H1 (cell line): Measurements from ENCODE around the gene ZFAND3. TPM values are rescaled to one million over a fixed set of nuclear protein-coding genes. Genes with fewer than 3 reads are reported as not detected.

ENCODE experiments used
- CTCF ChIA-PET: fragments of 300-600 bp; sonication (Branson Sonifier 250); formaldehyde crosslinking; loops from one replicate; lab custom pipeline; 2021; ENCODE audit not compliant: partially characterized antibody; lab: Charles Lee
- POLR2A ChIA-PET: fragments of 300-600 bp; sonication (Branson Sonifier 250); formaldehyde crosslinking; loops from one replicate; lab custom pipeline; 2021; ENCODE audit warnings: inconsistent platforms; ENCODE audit not compliant: partially characterized antibody; lab: Charles Lee
- DNase-seq, 2 experiments: peaks; one replicate each; pipeline versions ENCODE4 v3.0.0 to v3.0.0-alpha.2; 2010 to 2022; ENCODE audit warnings: low spot score in 2 of 2, low read depth in 1 of 2, mixed read lengths in 1 of 2
- FAIRE-seq: peaks from 2 replicates; lab custom pipeline; 2011; peaks lifted over from hg19 to GRCh38; lab: Jason Lieb, UNC
- H2AFZ ChIP-seq: 2 replicates; pipeline ENCODE4 v1.8.1; 2012; ENCODE audit warnings: low read length, inconsistent platforms
- H2AK5ac ChIP-seq: 2 replicates; pipeline ENCODE4 v1.6.1; 2013; ENCODE audit warnings: low read depth, low read length
- H2BK120ac ChIP-seq: replicated peaks from 2 replicates; pipeline ENCODE3; 2013; ENCODE audit warnings: low read depth, low read length, inconsistent platforms
- H2BK12ac ChIP-seq: 2 replicates; pipeline ENCODE4 v1.6.1; 2013; ENCODE audit warnings: low read depth, low read length
- H2BK15ac ChIP-seq: 2 replicates; pipeline ENCODE4 v1.6.1; 2013; ENCODE audit warnings: low read length
- H2BK20ac ChIP-seq: 2 replicates; pipeline ENCODE4 v1.6.1; 2013; ENCODE audit warnings: low read length
- H2BK5ac ChIP-seq: 2 replicates; pipeline ENCODE4 v1.6.1; 2013; ENCODE audit warnings: low read depth, low read length
- H3K14ac ChIP-seq: 2 replicates; pipeline ENCODE4 v1.6.1; 2013; ENCODE audit warnings: inconsistent platforms; ENCODE audit not compliant: insufficient read length
- H3K18ac ChIP-seq: 2 replicates; pipeline ENCODE4 v1.6.1; 2013; ENCODE audit warnings: low read length; ENCODE audit errors: extremely low read depth
- H3K23ac ChIP-seq: 2 replicates; pipeline ENCODE4 v1.6.1; 2013; ENCODE audit warnings: inconsistent platforms; ENCODE audit not compliant: insufficient read length
- H3K23me2 ChIP-seq: 2 replicates; pipeline ENCODE4 v1.6.1; 2013; ENCODE audit warnings: low read depth, low read length
- H3K27ac ChIP-seq: 2 replicates; pipeline ENCODE4 v1.6.1; 2011; ENCODE audit warnings: low read depth, low read length, inconsistent platforms
- H3K27me3 ChIP-seq, 4 experiments: replicated peaks in 1 of 4; 1 replicate in 1 of 4; 2 replicates in 3 of 4; pipeline versions ENCODE4 v1.6.1 to v1.8.1; 2011 to 2013; ENCODE audit warnings: low read length in 3 of 4, mild to moderate bottlenecking in 3 of 4, inconsistent platforms in 2 of 4, mixed read lengths in 2 of 4, moderate library complexity in 1 of 4; ENCODE audit not compliant: control insufficient read depth in 3 of 4, insufficient read depth in 3 of 4; ENCODE audit errors: extremely low read depth in 1 of 4
- H3K36me3 ChIP-seq, 4 experiments: 2 replicates each; pipeline versions ENCODE4 v1.6.1 to v1.8.1; 2011 to 2013; ENCODE audit warnings: mild to moderate bottlenecking in 4 of 4, low read length in 3 of 4, moderate library complexity in 2 of 4, control low read depth in 1 of 4, inconsistent platforms in 1 of 4; ENCODE audit not compliant: insufficient read depth in 4 of 4, control insufficient read depth in 2 of 4
- H3K4ac ChIP-seq: replicated peaks from 2 replicates; pipeline ENCODE3; 2013; ENCODE audit warnings: low read length, low read depth, mixed read lengths, inconsistent platforms; ENCODE audit not compliant: insufficient read length
- H3K4me1 ChIP-seq, 4 experiments: replicated peaks in 1 of 4; 1 replicate in 1 of 4; 2 replicates in 3 of 4; pipeline versions ENCODE4 v1.6.1 to v1.8.1; 2011 to 2013; ENCODE audit warnings: low read length in 3 of 4, inconsistent platforms in 2 of 4, mixed read lengths in 1 of 4; ENCODE audit not compliant: insufficient read depth in 4 of 4, control insufficient read depth in 3 of 4
- H3K4me2 ChIP-seq, 2 experiments: 2 replicates each; pipeline versions ENCODE4 v1.6.1 to v1.8.1; 2011 to 2013; ENCODE audit warnings: low read depth in 2 of 2, low read length in 2 of 2, control low read depth in 1 of 2, inconsistent platforms in 1 of 2, mild to moderate bottlenecking in 1 of 2; ENCODE audit not compliant: insufficient read depth in 1 of 2
- H3K4me3 ChIP-seq, 4 experiments: fragments of 200-600, 300-600 bp in 1 of 4; sonication (generic), shearing (Covaris generic), sonication (Bioruptor Twin) in 1 of 4; 2 replicates each; pipeline versions ENCODE4 v1.5.1 to v1.8.1; 2011 to 2016; ENCODE audit warnings: low read length in 4 of 4, low read depth in 3 of 4, control low read depth in 2 of 4, inconsistent platforms in 2 of 4, mild to moderate bottlenecking in 2 of 4, mixed read lengths in 1 of 4, moderate library complexity in 1 of 4; ENCODE audit not compliant: insufficient read depth in 2 of 4; ENCODE audit errors: extremely low read depth in 1 of 4
- H3K56ac ChIP-seq: replicated peaks from 2 replicates; pipeline ENCODE3; 2013; ENCODE audit warnings: low read depth, mild to moderate bottlenecking, mixed read lengths, low read length, inconsistent platforms; ENCODE audit not compliant: insufficient read length
- H3K79me1 ChIP-seq: 2 replicates; pipeline ENCODE4 v1.6.1; 2013; ENCODE audit warnings: low read depth, low read length, control low read depth
- H3K79me2 ChIP-seq, 2 experiments: 2 replicates each; pipeline versions ENCODE4 v1.6.1 to v1.8.1; 2012 to 2013; ENCODE audit warnings: low read length in 2 of 2, mild to moderate bottlenecking in 2 of 2, inconsistent platforms in 1 of 2; ENCODE audit not compliant: insufficient read depth in 2 of 2, control insufficient read depth in 1 of 2
- H3K9ac ChIP-seq, 4 experiments: replicated peaks in 1 of 4; 1 replicate in 1 of 4; 2 replicates in 3 of 4; pipeline versions ENCODE4 v1.6.1 to v1.8.1; 2011 to 2013; ENCODE audit warnings: low read depth in 3 of 4, low read length in 3 of 4, control low read depth in 2 of 4, mild to moderate bottlenecking in 2 of 4, moderate library complexity in 2 of 4, inconsistent platforms in 1 of 4; ENCODE audit errors: extremely low read depth in 1 of 4
- H3K9me3 ChIP-seq, 2 experiments: 2 replicates each; pipeline versions ENCODE4 v1.6.1 to v1.8.1; 2012 to 2013; ENCODE audit warnings: mild to moderate bottlenecking in 2 of 2, moderate library complexity in 2 of 2, control low read depth in 1 of 2, inconsistent platforms in 1 of 2, low read depth in 1 of 2, low read length in 1 of 2, mixed read lengths in 1 of 2; ENCODE audit not compliant: insufficient read depth in 2 of 2
- H4K20me1 ChIP-seq, 2 experiments: replicated peaks in 1 of 2; 2 replicates each; pipeline versions ENCODE3 to v1.8.1; 2011 to 2013; ENCODE audit warnings: inconsistent platforms in 2 of 2, low read length in 2 of 2, mild to moderate bottlenecking in 1 of 2; ENCODE audit not compliant: insufficient read depth in 2 of 2, control insufficient read depth in 1 of 2
- H4K5ac ChIP-seq: 2 replicates; pipeline ENCODE4 v1.6.1; 2013; ENCODE audit warnings: low read length, low read depth, mixed read lengths, inconsistent platforms; ENCODE audit not compliant: insufficient read length
- H4K8ac ChIP-seq: 2 replicates; pipeline ENCODE4 v1.8.0; 2013; ENCODE audit warnings: mild to moderate bottlenecking, moderate library complexity, low read length, inconsistent platforms; ENCODE audit not compliant: insufficient read depth; ENCODE audit errors: extremely low read depth
- H4K91ac ChIP-seq: replicated peaks from 2 replicates; pipeline ENCODE3; 2013; ENCODE audit warnings: low read length, mixed read lengths, inconsistent platforms; ENCODE audit not compliant: insufficient read length
- ATF3 ChIP-seq: IDR thresholded peaks from 2 replicates; pipeline ENCODE4 v1.6.1; 2011; ENCODE audit warnings: low read depth, mild to moderate bottlenecking, low read length; ENCODE audit not compliant: insufficient read depth
- E2F6 ChIP-seq: IDR thresholded peaks from 2 replicates; pipeline ENCODE4 v1.6.1; 2012; ENCODE audit warnings: inconsistent platforms
- EZH2 ChIP-seq: fragments of 200-600 bp; sonication (generic); IDR thresholded peaks from 2 replicates; pipeline ENCODE4 v1.7.1; 2012; ENCODE audit warnings: low read depth, mild to moderate bottlenecking, moderate library complexity, low read length, inconsistent platforms; ENCODE audit not compliant: severe bottlenecking
- HDAC2 ChIP-seq, 2 experiments: fragments of 300-600 bp in 1 of 2; sonication (generic) in 1 of 2; IDR thresholded peaks; 2 replicates each; pipeline ENCODE4 v1.6.1; 2011 to 2012; ENCODE audit warnings: low read depth in 2 of 2, low read length in 2 of 2, mild to moderate bottlenecking in 2 of 2, moderate library complexity in 2 of 2, borderline replicate concordance in 1 of 2, inconsistent platforms in 1 of 2
- HDAC6 ChIP-seq: IDR thresholded peaks from one replicate; pipeline ENCODE4 v1.7.1; 2012; ENCODE audit warnings: low read depth, mild to moderate bottlenecking, inconsistent platforms, low read length, moderate library complexity
- KDM1A ChIP-seq: fragments of 200-600, 300-600 bp; sonication (generic); IDR thresholded peaks from 2 replicates; pipeline ENCODE4 v1.7.1; 2016; ENCODE audit warnings: mild to moderate bottlenecking, low read length, borderline replicate concordance
- POLR2A ChIP-seq, 2 experiments: IDR thresholded peaks; 1 replicate in 1 of 2; 2 replicates in 1 of 2; pipeline ENCODE4 v1.6.1; 2011; ENCODE audit warnings: low read depth in 2 of 2, low read length in 2 of 2, mild to moderate bottlenecking in 2 of 2; ENCODE audit errors: control extremely low read depth in 1 of 2
- RNF2 ChIP-seq: fragments of 200-900, 300-1000 bp; sonication (generic); IDR thresholded peaks from 2 replicates; pipeline ENCODE4 v1.7.1; 2016; ENCODE audit warnings: borderline replicate concordance, low read depth, mild to moderate bottlenecking, antibody characterized with exemption, low read length; ENCODE audit not compliant: poor library complexity, severe bottlenecking; ENCODE audit errors: missing control alignments
- SAP30 ChIP-seq: fragments of 300-600 bp; sonication (generic); IDR thresholded peaks from 2 replicates; pipeline ENCODE4 v1.7.1; 2012; ENCODE audit warnings: low read length, moderate library complexity, mild to moderate bottlenecking, inconsistent platforms; ENCODE audit not compliant: insufficient read depth, insufficient replicate concordance
- SP1 ChIP-seq: IDR thresholded peaks from 2 replicates; pipeline ENCODE4 v1.6.1; 2011; ENCODE audit warnings: low read depth, low read length
- TAF7 ChIP-seq: optimal IDR thresholded peaks from 2 replicates; pipeline ENCODE3; 2011; ENCODE audit warnings: low read depth, mild to moderate bottlenecking, inconsistent platforms, low read length, moderate library complexity, borderline replicate concordance
- ZNF274 ChIP-seq: IDR thresholded peaks from 2 replicates; pipeline ENCODE4 v1.7.0; 2012; ENCODE audit warnings: low read length, borderline replicate concordance; ENCODE audit errors: extremely low read depth
- WGBS, 2 experiments: shearing (Covaris generic) in 1 of 2; methylation state at CpG; one replicate each; pipeline versions ENCODE4 v1.1.6 to v1.1.7; 2013 to 2015; ENCODE audit warnings: low lambda C conversion rate in 2 of 2, mixed read lengths in 2 of 2, inconsistent platforms in 1 of 2, low coverage in 1 of 2, missing lambda C conversion rate in 1 of 2; ENCODE audit not compliant: insufficient replicate concordance in 2 of 2, insufficient coverage in 1 of 2, insufficient read length in 1 of 2; ENCODE audit errors: extremely low coverage in 1 of 2, missing lambda C conversion rate in 1 of 2; 5-methylcytosine and 5-hydroxymethylcytosine counted together
- polyA plus RNA-seq, 7 experiments: library from polyadenylated mRNA; depleted of rRNA in 3 of 7; stranded (reverse) in 5 of 7; unstranded in 2 of 7; fragments of >200 nt in 5 of 7; fragments of 200-250 nt in 2 of 7; gene quantifications; 1 replicate in 5 of 7; 2 replicates in 1 of 7; 4 replicates in 1 of 7; pipeline versions ENCODE4 v1.2.1 to v1.2.3, GENCODE V29; 2011 to 2013; ENCODE audit warnings: missing spikeins in 2 of 7, mixed read lengths in 2 of 7
- total RNA-seq: library from RNA; stranded (reverse); fragmentation: NEBNext Ultra II Directional; extraction: Animal tissue kit (Norgen Biotek cat#: 25700); gene quantifications from 2 replicates; pipeline ENCODE4 v1.2.1, GENCODE V29; 2021

ZFAND3 gene
- total and polyA plus RNA-seq, 2 of the 8 experiments (the other 6 are each of a cell fraction or from before 2014, with no cell fraction given) = 13.0 to 51.3 TPM

GRCh38 chr6:38091613-38092012 lies 272.1 kb downstream of the ZFAND3 start:
- Histone ChIP-seq H3K4ac (no peak overlapping the region), H3K9me3 (no peaks in the 10 kb centered on the region), H3K23ac (no peak overlapping the region), H3K4me2 (no peak overlapping the region), H4K5ac (no peak overlapping the region), H2BK120ac (no peak overlapping the region), H2BK5ac (no peak overlapping the region), H2BK15ac (no peak overlapping the region), H3K23me2 (no peaks in the 10 kb centered on the region), H3K4me1 (no peaks in the 10 kb centered on the region), H3K36me3 (no peaks in the 10 kb centered on the region), H3K79me1 (no peaks in the 10 kb centered on the region), H3K4me3 (no peak overlapping the region), H3K56ac (no peak overlapping the region), H2BK12ac (no peak overlapping the region), H4K8ac (no peak overlapping the region), H3K79me2 (no peaks in the 10 kb centered on the region), H4K91ac (no peak overlapping the region), H3K14ac (no peak overlapping the region), H2AFZ (no peak overlapping the region), H2BK20ac (no peak overlapping the region), H2AK5ac (no peak overlapping the region), H3K27me3 (no peaks in the 10 kb centered on the region), H3K9ac (no peak overlapping the region), H3K18ac (no peak overlapping the region), H3K27ac (no peak overlapping the region), H4K20me1 (no peaks in the 10 kb centered on the region)
- TF ChIP-seq E2F6 (no peak), RNF2 (no peak), POLR2A (IDR thresholded peaks at IDR 0.05; ENCODE audit: control extremely low read depth in 1 of 2, low read depth in 2 of 2, low read length in 2 of 2) (no peak), HDAC6 (no peak), SAP30 (no peak), EZH2 (no peak), SP1 (no peak), TAF7 (no peak), HDAC2 (IDR thresholded peaks at IDR 0.05; ENCODE audit: borderline replicate concordance in 1 of 2, low read depth in 2 of 2, low read length in 2 of 2) (no peak), ZNF274 (no peak), ATF3 (no peak), KDM1A (no peak)
- CTCF ChIA-PET = interaction anchor here (0.5 kb wide), 1 partner anchor 1074 kb away, joined by 3 read pairs; no protein-coding TSS in a partner anchor
- POLR2A ChIA-PET = no interaction called here
- no peak for FAIRE-seq
- WGBS, 2 experiments = 95% methylated on average over 6 of the region's 6 CpGs; no CpG with 5 or more reads in 1 of the 2 experiments
- DNase-seq = no peak
